ENCODE data around the gene PCNX3. TPM values are rescaled to one million over a fixed set of nuclear protein-coding genes. Genes with fewer than 3 reads are reported as not detected.

The PCNX3 gene
- total RNA-seq, 1 donor from 2014 or later = 10.4 TPM

DNA sequence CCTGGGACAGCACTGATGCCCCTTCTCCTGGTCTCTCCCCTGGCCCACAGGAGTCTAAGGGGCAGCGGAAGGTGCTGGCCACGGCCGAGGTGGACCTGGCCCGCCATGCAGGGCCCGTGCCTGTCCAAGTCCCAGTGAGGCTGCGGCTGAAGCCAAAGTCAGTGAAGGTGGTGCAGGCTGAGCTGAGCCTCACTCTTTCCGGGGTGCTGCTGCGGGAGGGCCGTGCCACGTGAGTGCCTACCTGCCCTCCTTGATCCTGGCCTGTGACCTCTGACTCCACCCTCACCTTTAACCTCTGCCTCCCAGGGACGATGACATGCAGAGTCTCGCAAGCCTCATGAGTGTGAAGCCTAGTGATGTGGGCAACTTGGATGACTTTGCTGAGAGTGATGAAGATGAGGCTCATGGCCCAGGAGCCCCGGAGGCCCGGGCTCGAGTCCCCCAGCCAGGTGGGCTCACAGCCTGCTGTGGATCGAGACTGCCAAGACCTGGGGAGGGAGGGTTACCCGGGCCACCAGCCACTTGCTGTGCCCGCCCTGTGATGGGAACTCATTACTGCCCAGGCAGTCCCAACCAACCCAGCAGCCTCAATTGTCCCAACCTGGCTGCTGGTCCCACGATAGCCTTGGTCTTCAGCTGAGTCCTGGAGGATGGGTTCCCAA, 35.4 kb upstream of the PCNX3 start:
- DNase-seq (ENCODE audit: low read depth in 2 of 2) = no peak

GRCh38 chr11:65580756-65581155, 34.8 kb upstream of the PCNX3 start:
- no peak for DNase-seq (ENCODE audit: low read depth in 2 of 2)

GRCh38 chr11:65581928-65582327, 33.6 kb upstream of the PCNX3 start:
- no peak for DNase-seq (ENCODE audit: low read depth in 2 of 2)

DNA sequence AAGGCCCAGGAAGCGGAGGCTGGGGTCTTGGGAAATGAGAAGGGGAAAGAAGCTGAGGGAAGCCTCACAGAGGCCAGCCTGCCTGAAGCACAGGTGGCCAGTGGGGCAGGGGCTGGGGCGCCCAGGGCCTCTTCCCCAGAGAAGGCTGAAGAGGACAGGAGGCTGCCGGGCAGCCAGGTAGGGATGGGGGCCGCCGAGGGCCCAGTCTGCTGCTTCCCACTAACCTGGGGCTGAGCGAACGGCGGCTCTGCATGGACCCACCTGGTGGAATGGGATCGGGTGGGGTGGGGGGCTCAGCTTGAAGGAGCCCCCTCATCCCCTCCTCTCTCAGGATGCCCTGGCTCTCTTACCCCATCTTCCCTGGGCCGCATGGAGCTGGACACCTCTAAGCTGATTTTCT, 32.0 kb upstream of the PCNX3 start:
- no peak for DNase-seq (ENCODE audit: low read depth in 2 of 2)

DNA sequence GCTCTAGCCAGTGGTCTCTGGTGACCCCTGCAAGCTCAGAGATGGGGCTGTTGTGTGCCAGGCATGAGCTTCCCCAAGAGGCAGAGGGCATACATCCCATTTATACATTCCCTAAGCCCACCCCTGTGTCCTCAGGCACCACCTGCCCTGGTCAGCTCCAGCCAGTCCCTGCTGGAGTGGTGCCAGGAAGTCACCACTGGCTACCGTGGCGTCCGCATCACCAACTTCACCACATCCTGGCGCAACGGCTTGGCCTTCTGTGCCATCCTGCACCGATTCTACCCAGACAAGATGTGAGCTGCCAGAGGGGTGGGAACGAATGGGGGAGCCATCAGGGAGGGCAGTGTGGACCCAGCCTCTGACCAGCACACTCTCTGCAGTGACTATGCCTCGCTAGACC, 31.5 kb upstream of the PCNX3 start:
- DNase-seq (ENCODE audit: low read depth in 2 of 2) = no peak

DNA sequence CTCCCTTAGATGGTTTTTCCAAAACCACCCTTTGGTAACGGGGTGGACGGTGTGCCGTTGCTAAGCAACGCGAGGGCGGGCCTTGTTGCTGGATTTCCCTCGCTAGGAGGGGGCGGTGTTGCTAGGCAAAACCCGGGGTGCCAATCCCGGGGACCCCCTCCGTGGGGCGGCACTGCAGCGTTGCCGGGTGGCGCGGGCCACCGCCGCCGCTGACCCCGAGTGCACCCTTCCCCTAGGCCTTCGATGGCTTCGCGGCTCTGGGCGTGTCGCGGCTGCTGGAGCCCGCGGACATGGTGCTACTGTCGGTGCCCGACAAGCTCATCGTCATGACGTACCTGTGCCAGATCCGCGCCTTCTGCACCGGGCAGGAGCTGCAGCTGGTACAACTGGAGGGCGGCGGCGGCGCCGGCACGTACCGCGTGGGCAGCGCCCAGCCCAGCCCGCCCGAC, 30.8 kb upstream of the PCNX3 start:
- DNase-seq (ENCODE audit: low read depth in 2 of 2) = no peak

DNA sequence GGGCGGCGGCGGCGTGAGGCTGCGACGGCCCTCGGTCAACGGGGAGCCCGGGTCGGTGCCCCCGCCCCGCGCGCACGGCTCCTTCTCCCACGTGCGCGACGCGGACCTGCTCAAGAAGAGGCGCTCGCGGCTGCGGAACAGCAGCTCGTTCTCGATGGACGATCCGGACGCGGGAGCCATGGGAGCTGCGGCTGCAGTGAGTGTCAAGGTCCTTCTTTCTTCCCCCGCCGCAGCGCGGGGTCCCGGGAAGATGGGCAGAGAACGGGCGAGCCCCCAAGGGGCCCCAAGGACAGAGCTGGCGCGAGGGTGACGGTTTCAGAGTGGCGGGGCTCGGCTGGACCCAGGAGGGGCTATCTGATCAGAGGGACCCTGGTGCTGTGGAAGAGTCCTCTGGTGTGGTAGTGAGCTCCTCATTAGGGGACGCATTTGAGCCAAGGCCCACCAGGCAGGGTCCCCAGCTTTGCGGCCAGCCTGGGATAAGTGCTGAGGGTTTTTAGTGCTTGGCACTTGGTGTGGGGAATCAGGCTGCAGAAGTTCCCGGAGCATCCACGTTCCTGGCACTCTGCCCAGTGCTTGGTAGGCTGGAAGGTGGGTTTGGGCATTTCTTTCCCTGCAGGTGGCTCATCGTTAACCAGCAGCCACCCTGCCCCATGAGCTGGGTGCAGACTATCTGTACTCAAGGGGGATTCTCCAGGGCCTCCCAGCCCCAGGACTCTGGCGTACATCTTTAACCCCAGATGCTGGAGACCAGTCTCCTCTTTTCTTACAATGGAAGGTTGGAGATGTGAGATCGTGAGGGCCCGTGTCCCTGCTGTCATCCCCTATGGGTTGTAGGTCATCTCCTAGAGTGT, 30.0 kb upstream of the PCNX3 start:
- no peak for DNase-seq (ENCODE audit: low read depth in 2 of 2)

- DNase-seq (ENCODE audit: low read depth in 2 of 2) = no peak
Measured at GRCh38 chr11:65586247-65586630, 29.3 kb upstream of the PCNX3 start.

DNA sequence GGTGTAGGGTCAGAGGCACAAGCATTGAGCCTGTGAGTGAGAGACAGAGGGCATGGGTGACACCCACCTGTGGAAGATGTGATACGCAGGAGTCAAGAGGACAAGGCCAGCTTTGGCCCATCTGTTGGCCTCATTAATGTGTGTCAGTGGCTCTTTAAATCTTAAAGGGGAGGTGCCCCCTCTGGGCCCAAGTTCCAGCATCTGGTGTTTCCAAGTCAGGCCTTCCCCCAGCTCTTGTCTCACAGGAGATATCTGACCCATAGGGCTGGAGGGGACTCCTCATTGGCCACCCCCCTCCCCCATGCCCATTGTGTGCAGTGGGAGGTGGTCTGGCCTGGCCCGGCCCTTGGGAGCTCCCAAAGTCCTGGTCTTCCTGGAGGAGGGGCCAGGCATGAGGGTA, 28.9 kb upstream of the PCNX3 start:
- no peak for DNase-seq (ENCODE audit: low read depth in 2 of 2)

GRCh38 chr11:65588199-65589054, 27.1 kb upstream of the PCNX3 start:
- peak; percentile 51 to 79 for DNase-seq (ENCODE audit: low read depth in 2 of 2)

DNA sequence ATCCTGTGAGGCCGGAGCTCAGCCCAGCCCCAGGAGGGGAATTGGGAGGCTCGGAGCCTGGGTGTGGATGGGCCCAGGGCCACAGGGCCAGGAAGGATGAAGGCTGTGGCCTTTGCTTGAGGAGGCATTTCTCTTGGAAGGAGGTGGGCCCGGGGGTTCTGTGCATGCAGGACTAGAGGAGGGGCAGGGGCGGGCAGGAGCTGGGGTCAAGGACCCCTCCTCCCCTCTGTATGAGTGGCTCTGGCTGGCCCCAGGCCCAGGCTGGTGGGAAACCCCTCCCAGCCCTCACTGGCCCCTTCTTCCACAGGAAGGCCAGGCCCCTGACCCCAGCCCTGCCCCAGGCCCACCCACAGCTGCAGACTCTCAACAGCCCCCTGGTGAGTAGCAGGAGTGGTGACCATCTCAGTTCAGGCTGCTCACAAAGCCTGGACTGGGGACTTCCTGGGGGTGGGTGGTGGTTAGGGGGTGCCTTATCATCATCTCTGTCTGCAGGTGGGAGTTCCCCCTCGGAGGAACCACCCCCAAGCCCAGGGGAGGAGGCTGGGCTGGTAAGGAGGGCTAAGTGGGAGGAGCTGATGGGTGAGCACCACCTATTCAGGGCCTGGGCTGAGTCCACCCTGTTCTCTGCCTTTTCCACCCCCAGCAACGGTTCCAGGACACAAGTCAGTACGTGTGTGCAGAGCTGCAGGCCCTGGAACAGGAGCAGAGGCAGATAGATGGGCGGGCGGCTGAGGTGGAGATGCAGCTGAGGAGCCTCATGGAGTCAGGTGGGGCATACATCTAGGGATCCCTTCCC, 25.9 kb upstream of the PCNX3 start:
- DNase-seq (ENCODE audit: low read depth in 2 of 2) = no peak

- no peak for DNase-seq (ENCODE audit: low read depth in 2 of 2)
Measured at GRCh38 chr11:65590240-65590738, 25.3 kb upstream of the PCNX3 start.

DNA sequence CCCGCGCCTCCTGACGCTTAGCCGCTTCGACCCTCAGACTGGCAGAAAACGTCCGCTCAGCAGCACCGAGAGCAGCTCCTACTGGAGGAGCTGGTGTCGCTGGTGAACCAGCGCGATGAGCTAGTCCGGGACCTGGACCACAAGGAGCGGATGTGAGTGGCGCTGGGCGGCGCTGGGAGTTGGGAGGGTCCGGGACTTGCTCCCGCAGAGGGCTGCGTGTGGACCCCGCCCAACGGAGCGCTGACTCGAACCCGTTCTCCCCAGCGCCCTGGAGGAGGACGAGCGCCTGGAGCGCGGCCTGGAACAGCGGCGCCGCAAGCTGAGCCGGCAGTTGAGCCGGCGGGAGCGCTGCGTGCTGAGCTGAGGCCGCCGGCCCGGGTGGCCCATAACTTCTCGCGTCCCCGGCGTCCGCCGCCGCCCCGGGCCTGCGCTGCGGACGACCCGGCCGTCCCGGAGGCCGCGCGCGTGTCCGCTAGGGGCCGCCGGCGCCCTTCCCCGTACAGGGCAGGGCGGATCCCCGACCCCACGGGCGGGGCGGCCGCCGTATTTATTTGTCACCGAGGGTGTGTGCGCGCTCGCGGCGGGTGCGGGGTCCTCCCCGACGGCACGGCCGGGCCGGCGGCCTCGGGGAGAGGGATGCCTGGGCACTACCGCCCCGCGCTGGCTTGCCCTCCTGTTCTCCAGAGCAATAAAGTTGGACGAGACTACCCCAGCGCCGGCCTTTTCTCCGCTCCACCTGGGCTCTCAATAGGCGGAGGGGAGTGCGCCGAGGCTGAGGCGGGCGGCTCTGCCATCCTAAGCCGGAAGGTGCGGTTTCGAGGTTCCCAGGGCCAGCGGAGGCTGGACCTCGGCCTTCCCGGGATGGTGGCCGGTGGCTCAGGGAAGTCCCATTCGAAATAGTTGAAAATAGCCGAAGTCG, 23.4 kb upstream of the PCNX3 start:
- peak in 1 of 2 donors; percentile 86 for DNase-seq (ENCODE audit: low read depth in 2 of 2)

- no peak for DNase-seq (ENCODE audit: low read depth in 2 of 2)
Measured at GRCh38 chr11:65592858-65593517, 22.6 kb upstream of the PCNX3 start.

- DNase-seq (ENCODE audit: low read depth in 2 of 2) = peak in 1 of 2 donors; percentile 45
Measured at GRCh38 chr11:65593518-65594414, 21.8 kb upstream of the PCNX3 start.

DNA sequence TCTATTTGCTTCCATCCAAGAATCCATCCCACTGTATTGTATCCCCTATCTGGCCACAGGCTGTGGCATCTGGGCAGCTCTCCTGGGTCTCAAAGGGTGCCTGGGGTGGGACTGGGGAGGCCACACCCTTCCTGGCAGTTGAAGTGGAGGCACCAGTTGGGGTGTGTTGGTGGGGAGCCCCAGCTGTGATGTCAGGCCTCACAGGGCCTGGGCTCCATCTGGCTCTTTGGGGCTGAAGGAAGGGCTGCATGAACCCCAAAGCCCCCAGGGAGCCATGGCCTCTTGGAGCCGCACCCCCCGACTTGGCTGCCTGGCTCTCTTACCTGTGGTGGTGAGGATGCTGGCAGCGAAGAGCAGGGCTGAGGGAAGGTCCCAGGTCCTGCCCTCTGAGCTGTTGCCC, 20.4 kb upstream of the PCNX3 start:
- DNase-seq (ENCODE audit: low read depth in 2 of 2) = no peak

- no peak for DNase-seq (ENCODE audit: low read depth in 2 of 2)
Measured at GRCh38 chr11:65595543-65596281, 19.9 kb upstream of the PCNX3 start, which contains the start of gene KCNK7. TSS of gene KCNK7 (minus strand) at chr11:65595800. CDS start at chr11:65595772, 28 bp downstream.
